Endodermal cell (in vitro differentiated cells): Measurements from ENCODE around the gene TSPAN16. TPM values are rescaled to one million over a fixed set of nuclear protein-coding genes. Genes with fewer than 3 reads are reported as not detected.

Experiments
- DNase-seq: peaks from one replicate; pipeline ENCODE4 v3.0.0-alpha.2; 2017
- H3K27ac ChIP-seq: 2 replicates; pipeline ENCODE4 v1.5.1; 2013; ENCODE audit warnings: mild to moderate bottlenecking, low read depth, low read length, moderate library complexity
- H3K27me3 ChIP-seq: 2 replicates; pipeline ENCODE4 v1.6.1; 2013; ENCODE audit warnings: mild to moderate bottlenecking, low read length, moderate library complexity; ENCODE audit not compliant: insufficient read depth, control insufficient read depth, poor library complexity, severe bottlenecking
- H3K36me3 ChIP-seq: 2 replicates; pipeline ENCODE4 v1.7.0; 2013; ENCODE audit warnings: mild to moderate bottlenecking, low read length, moderate library complexity; ENCODE audit not compliant: control insufficient read depth, insufficient read depth
- H3K4me1 ChIP-seq: one replicate; pipeline ENCODE4 v1.7.0; 2013; ENCODE audit warnings: low read length; ENCODE audit not compliant: control insufficient read depth, insufficient read depth
- H3K4me3 ChIP-seq: 2 replicates; pipeline ENCODE4 v1.5.1; 2013; ENCODE audit warnings: mild to moderate bottlenecking, low read length, moderate library complexity
- H3K9ac ChIP-seq: 2 replicates; pipeline ENCODE4 v1.6.1; 2013; ENCODE audit warnings: mild to moderate bottlenecking, low read length, moderate library complexity; ENCODE audit not compliant: poor library complexity, severe bottlenecking; ENCODE audit errors: extremely low read depth
- H3K9me3 ChIP-seq: 2 replicates; pipeline ENCODE4 v1.6.1; 2013; ENCODE audit warnings: mild to moderate bottlenecking, low read length, moderate library complexity; ENCODE audit not compliant: control insufficient read depth
- H3K27ac Mint-ChIP-seq: 2 replicates; pipeline ENCODE4 v1.8.0; 2020; ENCODE audit warnings: mixed read lengths
- H3K27me3 Mint-ChIP-seq: 2 replicates; pipeline ENCODE4 v1.8.0; 2021; ENCODE audit warnings: mild to moderate bottlenecking, mixed read lengths; ENCODE audit not compliant: insufficient read depth
- H3K36me3 Mint-ChIP-seq: 2 replicates; pipeline ENCODE4 v1.8.0; 2020; ENCODE audit warnings: low read depth, mixed read lengths
- H3K4me1 Mint-ChIP-seq: 2 replicates; pipeline ENCODE4 v1.8.0; 2020; ENCODE audit warnings: mixed read lengths
- H3K4me3 Mint-ChIP-seq: 2 replicates; pipeline ENCODE4 v1.8.0; 2020; ENCODE audit warnings: mild to moderate bottlenecking, moderate library complexity, mixed read lengths
- H3K9me3 Mint-ChIP-seq: 2 replicates; pipeline ENCODE4 v1.8.0; 2020; ENCODE audit warnings: mild to moderate bottlenecking, mixed read lengths
- WGBS, 2 experiments: methylation state at CpG; one replicate each; pipeline versions ENCODE4 v1.1.5 to v1.1.7; 2013; ENCODE audit warnings: missing lambda C conversion rate in 2 of 2, mixed read lengths in 1 of 2; ENCODE audit not compliant: insufficient coverage in 1 of 2, insufficient read length in 1 of 2; 5-methylcytosine and 5-hydroxymethylcytosine counted together
- total RNA-seq, 2 donors: library from RNA; stranded (reverse); fragmentation: NEBNext Ultra II Directional in 1 of 2; extraction: Animal tissue kit (Norgen Biotek cat#: 25700) in 1 of 2; gene quantifications; 2 replicates in 1 of 2; 3 replicates in 1 of 2; pipeline ENCODE4 v1.2.1, GENCODE V29; 2021
- TF ChIP-seq, protein P1 (sequence below): fragments of 200-600 bp; sonication (generic); conservative IDR thresholded peaks from 2 replicates; pipeline ENCODE4 v1.5.0; 2021; ENCODE audit warnings: antibody characterized with exemption, mild to moderate bottlenecking

The TSPAN16 gene
- total RNA-seq, 2 donors from 2014 or later: not detected

DNA sequence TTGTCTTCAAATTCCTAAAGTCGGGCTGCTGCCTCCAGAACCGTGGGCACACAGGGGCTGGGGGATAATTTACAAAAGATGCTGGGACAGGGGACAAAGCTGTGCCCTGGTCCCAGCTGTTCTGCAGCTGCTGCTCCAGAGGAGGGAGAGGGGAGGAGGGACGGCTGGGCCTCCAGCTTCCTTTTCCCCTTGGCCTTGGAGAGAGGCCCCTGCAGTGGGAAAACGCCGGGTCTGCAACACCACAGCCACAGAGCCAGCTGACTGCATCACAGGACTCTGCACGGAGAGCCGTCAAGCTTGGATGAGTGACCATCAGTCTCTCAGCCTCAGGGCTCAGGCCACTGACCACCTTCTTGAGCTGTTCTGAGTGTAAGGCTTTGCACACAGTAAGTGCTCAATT is 39.8 kb upstream of the TSPAN16 start:
- Mint-ChIP-seq H3K36me3 (peaks cover 13% of the 10 kb centered on the region), H3K4me1 (no peaks in the 10 kb centered on the region), H3K9me3 (no peaks in the 10 kb centered on the region), H3K4me3 (no peak overlapping the region), H3K27me3 (no peaks in the 10 kb centered on the region), H3K27ac (no peak overlapping the region)
- H3K36me3 ChIP-seq: peaks cover 12% of the 10 kb centered on the region
- no peak for DNase-seq
- no peak overlapping the region for H3K4me3 ChIP-seq
- H3K27ac ChIP-seq: peak overlapping the region; percentile 32
- H3K27me3 ChIP-seq: no peaks in the 10 kb centered on the region
- H3K4me1 ChIP-seq: peaks cover 3% of the 10 kb centered on the region
- TF ChIP-seq, protein P1, sequence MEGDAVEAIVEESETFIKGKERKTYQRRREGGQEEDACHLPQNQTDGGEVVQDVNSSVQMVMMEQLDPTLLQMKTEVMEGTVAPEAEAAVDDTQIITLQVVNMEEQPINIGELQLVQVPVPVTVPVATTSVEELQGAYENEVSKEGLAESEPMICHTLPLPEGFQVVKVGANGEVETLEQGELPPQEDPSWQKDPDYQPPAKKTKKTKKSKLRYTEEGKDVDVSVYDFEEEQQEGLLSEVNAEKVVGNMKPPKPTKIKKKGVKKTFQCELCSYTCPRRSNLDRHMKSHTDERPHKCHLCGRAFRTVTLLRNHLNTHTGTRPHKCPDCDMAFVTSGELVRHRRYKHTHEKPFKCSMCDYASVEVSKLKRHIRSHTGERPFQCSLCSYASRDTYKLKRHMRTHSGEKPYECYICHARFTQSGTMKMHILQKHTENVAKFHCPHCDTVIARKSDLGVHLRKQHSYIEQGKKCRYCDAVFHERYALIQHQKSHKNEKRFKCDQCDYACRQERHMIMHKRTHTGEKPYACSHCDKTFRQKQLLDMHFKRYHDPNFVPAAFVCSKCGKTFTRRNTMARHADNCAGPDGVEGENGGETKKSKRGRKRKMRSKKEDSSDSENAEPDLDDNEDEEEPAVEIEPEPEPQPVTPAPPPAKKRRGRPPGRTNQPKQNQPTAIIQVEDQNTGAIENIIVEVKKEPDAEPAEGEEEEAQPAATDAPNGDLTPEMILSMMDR: no peak
- H3K9ac ChIP-seq: no peak overlapping the region
- 57 to 84% methylated on average over 5 to 7 of the region's 7 CpGs for WGBS, 2 experiments
- no peaks in the 10 kb centered on the region for H3K9me3 ChIP-seq

DNA sequence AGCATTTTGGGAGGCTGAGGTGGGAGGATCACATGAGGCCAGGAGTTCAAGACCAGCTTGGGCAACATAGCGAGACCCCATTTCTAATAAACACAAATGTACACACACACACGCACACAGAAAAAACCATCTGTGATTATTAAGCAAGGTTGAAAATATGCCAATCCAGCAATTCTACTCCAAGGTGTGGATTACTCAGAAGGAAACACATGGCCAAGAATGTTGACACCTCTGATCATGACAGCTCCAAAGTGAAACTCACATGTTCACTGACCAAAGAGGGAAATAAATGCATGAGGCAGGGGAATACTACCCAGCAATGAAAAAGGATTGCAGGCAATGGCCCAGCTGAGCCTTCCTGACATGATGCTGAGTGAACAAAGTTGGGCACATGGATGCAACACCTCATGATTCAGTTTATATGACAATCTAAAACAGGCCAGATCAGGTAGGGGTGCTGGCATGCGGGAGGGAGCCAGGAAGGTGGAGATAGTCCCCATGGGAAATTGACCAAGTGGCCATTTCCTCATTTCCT is 38.0 kb upstream of the TSPAN16 start:
- WGBS, 2 experiments: 90 to 100% methylated on average over 2 of the region's 3 CpGs
- H3K4me3 Mint-ChIP-seq: no peak overlapping the region

DNA sequence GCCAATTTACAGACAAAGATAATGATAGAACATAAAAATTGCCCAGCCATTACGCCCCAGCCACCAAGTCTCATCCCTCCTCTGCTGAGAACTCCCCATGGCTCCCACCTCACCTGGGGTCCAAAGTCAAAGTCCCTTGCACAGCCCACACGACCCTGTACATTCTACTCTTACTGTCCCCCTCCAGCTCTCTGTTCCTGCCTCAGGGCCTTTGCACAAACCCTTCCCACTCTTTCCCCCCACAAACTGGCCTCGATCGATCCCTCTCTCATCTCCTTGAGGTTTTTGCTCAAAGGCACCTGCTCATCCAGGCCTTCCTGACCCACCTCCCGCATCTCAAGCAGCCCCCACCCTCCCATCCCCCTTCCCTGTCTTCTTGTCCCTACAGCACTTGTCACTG is 35.0 kb upstream of the TSPAN16 start:
- DNase-seq: no peak
- Histone ChIP-seq H3K27ac (no peak overlapping the region), H3K4me1 (no peaks in the 10 kb centered on the region), H3K9ac (no peak overlapping the region), H3K9me3 (no peaks in the 10 kb centered on the region), H3K4me3 (peak overlapping the region; percentile 83), H3K36me3 (no peaks in the 10 kb centered on the region), H3K27me3 (no peaks in the 10 kb centered on the region)
- TF ChIP-seq, protein P1: no peak
- Mint-ChIP-seq H3K4me1 (no peaks in the 10 kb centered on the region), H3K36me3 (no peaks in the 10 kb centered on the region), H3K27ac (no peak overlapping the region), H3K4me3 (peak overlapping the region; percentile 67), H3K27me3 (peaks cover 2% of the 10 kb centered on the region), H3K9me3 (no peaks in the 10 kb centered on the region)
- 77 to 83% methylated on average over 5 of the region's 5 CpGs for WGBS, 2 experiments

More for the DNA sequence above, 38.0 kb upstream of the TSPAN16 start:
- Mint-ChIP-seq H3K4me1 (no peaks in the 10 kb centered on the region), H3K27me3 (no peaks in the 10 kb centered on the region), H3K9me3 (no peaks in the 10 kb centered on the region), H3K36me3 (no peaks in the 10 kb centered on the region), H3K27ac (no peak overlapping the region)
- Histone ChIP-seq H3K4me3 (no peak overlapping the region), H3K4me1 (peaks cover 3% of the 10 kb centered on the region), H3K9me3 (no peaks in the 10 kb centered on the region), H3K27ac (no peak overlapping the region), H3K36me3 (no peaks in the 10 kb centered on the region), H3K27me3 (no peaks in the 10 kb centered on the region), H3K9ac (no peak overlapping the region)
- no peak for DNase-seq
- TF ChIP-seq, protein P1: no peak
